GM19467 (cell line): ENCODE measurements around the gene PKNOX1.
"Not testable (repeated sequence)": the region's sequence is repeated elsewhere in the genome, so short reads cannot be mapped to it uniquely, and the experiment has no call there.

ENCODE experiments used
- ATAC-seq: cut with Tn5 transposase; IDR thresholded peaks from one replicate; pipeline ENCODE4 v1.9.1; 2021; ENCODE audit warnings: mild to moderate bottlenecking, moderate library complexity; ENCODE audit not compliant: unreplicated experiment

PKNOX1 gene

DNA sequence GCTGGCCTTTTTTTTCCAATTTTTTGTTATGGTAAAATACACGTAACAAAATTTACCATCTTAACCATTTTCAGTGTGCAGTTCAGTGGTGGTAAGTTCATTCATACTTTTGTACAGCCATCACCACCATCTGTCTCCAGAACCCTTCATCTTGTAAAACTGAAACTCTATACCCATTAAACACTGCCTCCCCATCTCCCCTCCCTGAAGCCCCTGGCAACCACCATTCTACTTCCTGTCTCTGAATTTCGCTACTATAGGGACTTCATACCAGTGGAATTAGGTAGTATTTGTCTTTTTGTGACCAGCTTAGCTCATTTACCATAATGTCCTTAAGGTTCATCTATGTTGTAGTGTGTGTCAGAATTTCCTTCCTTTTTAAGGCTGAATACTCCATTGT is 8.7 kb downstream of the PKNOX1 start:
- ATAC-seq, result no peak

DNA sequence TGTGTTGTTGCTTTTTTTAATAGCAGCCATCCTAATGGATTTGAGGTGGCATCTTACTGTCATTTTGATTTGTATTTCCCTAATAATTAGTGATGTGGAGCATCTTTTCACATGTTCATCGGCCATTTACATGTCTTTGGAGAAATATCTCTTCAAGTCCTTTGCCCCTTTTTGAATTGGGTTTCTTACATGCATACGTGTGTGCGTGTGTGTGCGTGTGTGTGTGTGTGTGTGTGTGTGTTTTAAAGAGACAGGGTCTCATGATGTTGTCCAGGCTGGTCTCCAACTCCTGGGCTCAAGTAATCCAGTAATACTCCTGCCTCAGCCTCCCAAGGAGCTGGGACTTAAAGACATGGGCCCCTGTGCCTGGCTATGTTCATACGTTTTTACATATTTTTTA is 9.5 kb downstream of the PKNOX1 start:
- no peak for ATAC-seq

DNA sequence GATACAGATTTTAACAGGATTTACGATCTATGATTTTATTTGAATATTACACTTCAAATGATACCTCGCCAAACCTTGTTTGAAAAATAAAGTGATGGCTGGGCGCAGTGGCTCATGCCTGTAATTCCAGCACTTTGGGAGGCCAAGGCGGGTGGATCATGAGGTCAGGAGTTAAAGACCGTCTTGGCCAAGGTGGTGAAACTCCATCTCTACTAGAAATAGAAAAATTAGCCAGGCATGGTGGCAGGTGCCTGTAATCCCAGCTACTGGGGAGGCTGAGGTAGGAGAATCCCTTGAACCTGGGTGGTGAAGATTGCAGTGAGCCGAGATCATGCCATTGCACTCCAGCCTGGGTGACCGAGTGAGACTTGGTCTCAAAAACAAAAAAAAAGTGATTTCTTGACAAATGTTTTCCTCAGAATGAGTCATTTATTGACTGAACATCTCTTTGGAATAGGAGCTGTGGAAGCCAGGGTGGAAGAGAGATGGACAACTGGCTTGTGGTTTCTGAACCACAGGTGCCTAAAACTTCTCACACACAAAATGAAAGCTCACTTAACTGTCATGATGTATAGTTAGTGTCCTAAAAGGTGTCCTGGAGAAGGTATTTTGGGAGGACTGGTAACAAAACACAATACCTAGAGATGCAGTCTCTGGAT is 11.9 kb downstream of the PKNOX1 start:
- ATAC-seq, result no peak

DNA sequence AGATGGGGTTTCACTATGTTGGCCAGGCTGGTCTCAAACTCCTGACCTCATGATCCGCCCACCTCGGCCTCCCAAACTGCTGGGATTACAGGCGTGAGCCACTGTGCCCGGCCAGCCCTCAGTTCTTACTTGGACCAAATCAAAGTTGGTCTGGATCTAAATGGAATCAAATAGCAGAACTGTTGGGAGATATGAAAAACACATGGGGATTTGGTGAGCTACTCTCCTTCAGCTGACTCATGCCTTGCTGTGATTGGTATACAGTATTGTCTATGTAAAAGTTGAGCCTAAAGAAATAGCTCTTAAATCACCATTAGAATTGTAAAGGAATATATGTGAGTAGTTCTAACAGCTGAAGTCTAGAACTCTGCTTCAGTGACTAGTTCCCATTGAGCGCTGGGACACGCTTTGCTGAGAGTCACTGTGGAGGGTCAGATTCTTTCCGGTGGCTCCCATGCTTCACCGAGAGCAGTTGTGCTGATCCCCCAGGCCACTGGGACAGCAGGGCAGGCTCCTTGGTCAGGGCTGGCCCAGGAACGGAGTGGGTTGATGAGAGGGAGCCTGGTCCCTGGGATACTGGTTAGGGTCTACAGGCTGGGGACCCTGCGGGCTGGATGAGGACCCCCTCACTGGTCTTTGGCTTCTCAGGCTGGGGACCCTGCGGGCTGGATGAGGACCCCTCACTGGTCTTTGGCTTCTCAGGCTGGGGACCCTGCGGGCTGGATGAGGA is 14.0 kb downstream of the PKNOX1 start:
- no peak for ATAC-seq

DNA sequence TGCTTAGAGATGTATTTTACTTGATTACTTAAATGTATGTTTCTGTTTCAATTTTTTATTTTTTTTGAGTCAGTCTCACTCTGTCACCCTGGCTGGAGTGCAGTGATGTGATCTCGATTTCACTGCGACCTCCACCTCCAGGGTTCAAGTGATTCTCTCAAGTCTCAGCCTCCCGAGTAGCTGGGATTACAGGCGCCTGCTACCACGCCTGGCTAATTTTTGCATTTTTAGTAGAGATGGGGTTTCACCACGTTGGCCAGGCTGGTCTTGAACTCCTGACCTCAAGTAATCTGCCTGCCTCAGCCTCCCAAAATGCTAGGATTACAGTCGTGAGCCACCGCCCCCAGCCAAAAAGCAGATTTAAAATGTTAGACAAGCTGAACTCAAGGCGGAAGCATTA is 15.0 kb downstream of the PKNOX1 start:
- not testable (repeated sequence) for ATAC-seq

DNA sequence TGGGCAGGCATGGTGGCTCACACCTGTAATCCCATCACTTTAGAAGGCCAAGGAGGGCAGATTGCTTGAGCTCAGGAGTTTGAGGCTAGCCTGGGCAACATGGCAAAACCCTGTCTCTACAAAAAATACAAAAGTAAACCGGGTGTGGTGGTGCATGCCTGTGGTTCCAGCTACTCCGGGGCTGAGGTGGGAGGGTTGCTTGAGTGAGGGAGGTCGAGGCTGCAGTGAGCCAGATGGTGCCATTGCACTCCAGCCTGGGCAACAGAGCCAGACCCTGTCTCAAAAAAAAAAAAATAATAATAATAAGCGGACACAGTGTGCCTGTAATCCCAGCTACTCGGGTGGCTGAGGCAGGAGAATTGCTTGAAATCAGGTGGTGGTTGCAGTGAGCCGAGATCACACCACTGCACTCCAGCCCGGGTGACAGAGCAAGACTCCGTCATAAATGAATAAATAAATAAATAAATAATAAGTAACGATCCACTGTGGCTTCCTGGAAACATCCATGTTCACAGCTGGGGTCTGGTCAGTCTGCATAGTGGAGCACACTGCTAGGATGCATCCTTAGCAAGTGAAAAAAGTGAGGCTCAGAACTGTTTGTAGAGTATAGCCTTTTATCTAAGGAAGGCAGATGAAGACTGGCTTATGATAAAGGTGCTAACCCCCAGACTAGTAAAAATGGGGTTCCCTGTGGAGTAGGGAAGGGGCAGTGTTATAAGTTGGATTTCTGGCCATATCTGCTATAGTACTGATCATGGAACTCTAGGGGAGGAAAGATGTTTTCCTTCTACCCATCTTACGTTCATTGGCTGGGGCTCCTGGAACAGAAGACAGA is 15.7 kb downstream of the PKNOX1 start:
- no peak for ATAC-seq

DNA sequence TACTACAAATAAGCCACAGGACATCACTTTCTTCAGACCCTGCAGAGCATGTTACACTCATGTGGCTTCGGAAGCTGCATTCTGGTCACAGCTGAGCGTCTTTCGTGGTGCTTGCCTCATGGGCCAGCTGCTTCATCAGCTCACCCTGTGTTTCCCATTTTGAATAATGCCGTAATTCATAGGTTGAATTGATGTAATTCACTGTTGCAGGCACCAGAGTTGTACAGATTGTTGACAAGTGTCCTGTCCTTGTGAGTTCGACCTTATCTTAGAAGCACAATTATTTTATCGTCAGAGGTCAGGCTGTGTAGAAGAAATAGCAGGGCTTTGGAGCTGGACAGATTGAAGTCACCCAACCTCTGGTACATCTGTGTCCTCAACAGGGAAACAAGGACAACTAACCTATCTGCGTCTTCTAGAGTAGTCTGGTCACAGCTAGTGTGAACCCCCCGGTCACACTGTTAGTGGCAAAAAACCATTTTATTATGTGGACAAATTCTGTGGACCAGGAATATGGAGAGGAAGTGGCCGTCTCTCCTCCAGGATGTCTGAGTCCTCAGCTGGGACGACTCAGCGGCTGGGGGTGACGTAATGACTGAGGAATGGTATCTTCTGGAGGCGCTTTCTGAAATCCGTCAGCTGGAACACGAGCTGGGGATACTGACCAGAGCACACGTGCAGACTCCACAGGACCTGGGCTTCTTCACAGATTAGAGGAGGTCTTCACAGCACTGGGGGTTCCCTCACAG is 17.8 kb downstream of the PKNOX1 start:
- ATAC-seq, result no peak

DNA sequence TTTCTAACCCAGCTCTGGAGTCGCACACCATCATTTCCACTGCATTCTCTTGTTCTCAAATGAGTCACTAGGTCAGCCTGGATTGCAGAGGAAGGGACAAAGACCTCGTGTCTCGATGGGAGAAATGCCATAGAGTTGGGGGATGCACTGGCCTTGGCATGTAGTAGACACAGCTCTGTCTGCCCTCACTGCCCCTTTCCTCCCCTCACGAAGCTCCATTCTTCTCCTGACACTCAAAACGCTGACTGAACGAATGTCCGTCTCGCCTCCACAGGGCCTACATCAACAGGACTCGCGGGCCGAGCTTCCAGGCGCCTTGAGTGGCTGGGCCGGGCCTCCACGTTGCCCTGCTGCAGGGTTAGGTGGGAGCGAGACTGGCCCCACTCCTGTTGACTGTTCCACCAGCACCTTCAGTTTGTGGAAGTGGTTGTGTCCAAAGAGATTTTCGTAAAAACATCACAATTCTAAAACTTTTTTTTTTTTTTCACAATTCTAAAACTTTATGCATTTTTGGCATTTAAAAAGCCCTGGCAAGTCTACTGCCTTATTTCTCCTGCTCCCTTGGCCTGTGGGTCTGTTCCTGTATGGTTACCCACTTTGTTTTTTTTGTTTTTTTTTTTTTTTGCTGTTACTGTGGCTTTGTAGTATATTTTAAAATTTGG is 18.8 kb downstream of the PKNOX1 start:
- ATAC-seq, result no peak

DNA sequence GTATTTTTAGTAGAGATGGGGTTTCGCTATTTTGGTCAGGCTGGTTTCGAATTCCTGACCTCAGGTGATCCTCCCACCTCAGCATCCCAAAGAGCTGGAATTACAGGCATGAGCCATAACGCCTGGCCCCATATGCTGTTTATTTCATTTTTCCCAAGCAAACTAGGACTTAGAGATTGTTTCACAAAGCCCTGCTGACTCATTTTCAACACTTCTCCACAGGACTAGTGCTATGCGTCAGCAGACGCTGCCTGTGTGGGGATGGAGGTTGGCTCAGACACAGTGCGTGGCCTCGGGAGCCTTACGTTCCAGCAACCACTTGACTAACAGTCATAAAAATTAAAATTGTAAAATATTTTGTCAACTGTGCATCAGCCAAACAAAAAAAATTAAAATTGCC is 22.7 kb downstream of the PKNOX1 start:
- ATAC-seq, result no peak

DNA sequence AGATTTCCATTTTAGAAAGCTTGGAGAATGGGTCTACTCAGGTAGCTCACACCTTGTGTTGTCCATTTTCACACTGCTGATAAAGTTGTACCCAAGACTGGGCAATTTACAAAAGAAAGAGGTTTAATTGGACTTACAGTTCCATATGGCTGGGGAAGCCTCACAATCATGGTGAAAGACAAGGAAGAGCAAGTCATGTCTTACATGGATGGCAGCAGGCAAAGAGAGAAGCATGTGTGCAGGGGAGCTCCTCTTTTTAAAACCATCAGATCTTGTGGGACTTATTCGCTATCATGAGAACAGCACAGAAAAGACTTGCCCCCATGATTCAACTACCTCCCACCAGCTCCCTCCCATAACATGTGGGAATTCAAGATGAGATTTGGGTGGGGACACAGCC is 23.6 kb downstream of the PKNOX1 start:
- not testable (repeated sequence) for ATAC-seq

DNA sequence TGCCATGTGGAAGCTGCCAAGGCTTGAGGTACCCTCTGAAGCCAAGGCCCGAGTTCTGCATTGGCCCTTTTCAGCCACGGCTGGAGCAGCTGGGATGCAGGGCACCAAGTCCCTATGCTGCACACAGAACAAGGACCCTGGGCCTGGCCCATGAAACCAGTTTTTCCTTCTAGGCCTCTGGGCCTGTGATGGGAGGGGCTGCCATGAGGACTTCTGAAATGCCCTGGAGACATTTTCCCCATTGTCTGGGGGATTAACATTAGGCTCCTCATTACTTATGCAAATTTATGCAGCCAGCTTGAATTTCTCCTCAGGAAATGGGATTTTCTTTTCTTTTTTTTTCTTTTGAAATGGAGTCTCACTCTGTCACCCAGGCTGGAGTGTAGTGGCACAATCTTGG is 24.8 kb downstream of the PKNOX1 start:
- not testable (repeated sequence) for ATAC-seq

DNA sequence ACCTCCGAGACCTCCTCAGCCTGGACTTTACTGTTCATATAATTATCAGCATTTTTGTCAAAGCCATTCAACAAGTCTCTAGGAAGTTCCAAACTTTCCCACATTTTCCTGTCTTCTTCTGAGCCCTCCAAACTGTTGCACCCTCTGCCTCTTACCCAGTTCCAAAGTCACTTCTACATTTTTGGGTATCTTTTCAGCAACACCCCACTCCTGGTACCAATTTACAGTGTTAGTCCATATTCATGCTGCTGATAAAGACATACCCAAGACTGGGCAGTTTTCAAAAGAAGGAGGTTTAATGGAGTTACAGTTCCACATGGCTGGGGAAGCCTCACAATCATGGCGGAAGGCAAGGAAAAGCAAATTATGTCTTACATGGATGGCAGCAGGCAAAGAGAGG is 25.7 kb downstream of the PKNOX1 start:
- not testable (repeated sequence) for ATAC-seq

DNA sequence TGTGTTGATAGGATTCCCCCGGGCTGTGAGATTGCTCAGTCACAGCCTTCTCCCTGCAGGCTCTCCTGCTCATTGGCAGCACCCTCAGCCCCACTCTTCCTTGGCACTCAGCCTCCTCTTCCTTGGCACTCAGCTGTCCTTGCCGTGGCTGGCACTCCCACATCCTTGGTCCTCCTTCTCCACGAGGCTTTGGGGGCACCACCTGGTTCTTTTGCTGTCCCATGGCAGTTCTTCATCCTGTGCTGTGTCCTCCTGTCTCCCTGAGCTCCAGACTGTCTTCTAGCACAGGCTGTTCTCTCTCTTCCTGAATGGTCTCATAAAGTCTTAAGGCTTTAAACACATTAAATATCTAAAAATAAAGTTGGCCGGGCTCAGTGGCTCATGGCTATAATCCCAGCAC is 27.0 kb downstream of the PKNOX1 start:
- ATAC-seq, result no peak

DNA sequence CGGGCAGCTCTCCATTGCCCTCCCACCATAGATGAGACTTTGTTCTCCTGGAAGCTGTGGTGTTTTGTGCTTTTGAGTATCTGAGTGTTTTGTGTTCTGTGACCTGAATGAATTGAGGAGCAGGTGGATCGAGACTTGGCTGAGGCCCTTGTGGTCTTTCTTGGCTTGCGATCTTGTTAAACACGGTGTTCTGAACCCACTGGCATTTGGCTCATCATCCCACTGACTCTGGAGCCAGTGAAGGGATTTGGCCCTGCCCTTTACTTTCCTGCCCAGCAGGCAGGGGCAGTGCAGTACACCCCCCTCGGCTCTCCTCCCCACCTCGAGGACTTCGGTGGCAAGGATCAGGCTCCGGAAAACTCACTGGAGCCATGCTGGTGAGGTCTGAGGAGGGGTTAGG is 30.6 kb downstream of the PKNOX1 start:
- ATAC-seq, result no peak

DNA sequence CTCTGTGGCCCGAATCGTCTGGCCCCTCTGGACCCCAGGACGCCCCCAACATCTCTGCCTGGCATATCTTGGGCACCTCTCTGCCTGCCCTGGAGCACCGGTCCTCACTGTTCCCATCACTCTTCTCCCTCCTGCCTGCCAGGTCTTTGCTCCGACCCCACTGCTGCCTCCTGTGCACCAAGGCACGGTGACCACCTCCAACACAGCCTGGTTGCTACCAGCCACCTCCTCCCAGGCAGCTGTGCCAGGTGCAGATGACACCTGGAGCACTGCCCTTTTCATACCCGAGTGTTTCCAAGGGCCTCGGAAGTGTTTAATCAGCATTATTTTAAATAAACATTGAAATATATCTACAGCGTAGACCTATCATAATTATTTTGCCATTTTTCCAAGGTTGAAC is 31.3 kb downstream of the PKNOX1 start:
- ATAC-seq, result no peak

DNA sequence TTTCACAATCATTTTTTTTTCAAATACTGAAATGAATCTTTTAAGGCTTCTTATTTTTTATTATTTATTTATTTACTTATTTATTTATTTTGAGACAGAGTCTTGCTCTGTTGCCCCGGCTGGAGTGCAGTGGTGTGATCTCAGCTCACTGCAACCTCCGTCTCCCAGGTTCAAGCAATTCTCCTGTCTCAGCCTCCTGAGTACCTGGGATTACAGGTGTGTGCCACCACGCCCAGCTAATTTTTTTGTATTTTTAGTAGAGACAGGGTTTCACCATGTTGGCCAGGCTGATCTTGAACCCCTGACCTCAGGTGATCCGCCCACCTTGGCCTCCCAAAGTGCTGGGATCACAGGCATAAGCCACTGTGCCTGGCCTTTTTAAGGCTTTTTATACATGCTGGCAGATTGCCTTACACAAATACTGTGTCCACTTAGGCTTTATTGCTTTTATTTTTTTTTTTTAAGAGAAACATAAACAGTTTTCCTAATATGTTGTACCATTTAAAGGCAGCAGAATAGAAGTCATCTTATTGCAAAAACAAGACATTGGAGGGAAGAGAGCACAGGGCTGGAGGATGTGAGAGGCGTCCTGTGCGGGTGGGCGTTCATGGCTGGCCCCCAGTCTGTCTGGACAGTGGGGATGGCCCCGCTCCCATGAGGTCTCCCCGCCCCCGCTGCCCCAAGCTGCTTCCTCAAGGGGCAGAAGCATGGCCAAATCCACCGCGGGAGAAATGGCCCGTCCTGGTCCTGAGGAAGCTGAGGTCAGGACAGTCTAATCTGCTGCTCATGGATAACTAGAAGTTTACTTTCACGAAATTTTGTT is 31.9 kb downstream of the PKNOX1 start:
- not testable (repeated sequence) for ATAC-seq

DNA sequence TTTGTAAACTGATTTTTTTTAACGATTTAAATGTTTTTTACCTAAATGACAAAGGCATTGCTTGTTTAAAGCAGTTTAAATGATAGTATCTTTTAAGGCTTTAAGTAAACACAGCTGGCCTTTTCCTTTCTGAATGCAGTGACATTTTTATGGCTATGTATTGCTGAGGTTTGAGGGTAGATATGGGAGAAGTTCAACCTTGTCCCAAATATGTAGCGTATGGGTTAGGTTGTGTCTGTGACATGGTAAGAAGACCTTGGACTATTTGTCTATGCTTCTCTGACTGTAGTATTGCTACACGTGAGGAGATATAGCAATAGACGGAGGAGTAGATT is 32.5 kb downstream of the PKNOX1 start:
- no peak for ATAC-seq

DNA sequence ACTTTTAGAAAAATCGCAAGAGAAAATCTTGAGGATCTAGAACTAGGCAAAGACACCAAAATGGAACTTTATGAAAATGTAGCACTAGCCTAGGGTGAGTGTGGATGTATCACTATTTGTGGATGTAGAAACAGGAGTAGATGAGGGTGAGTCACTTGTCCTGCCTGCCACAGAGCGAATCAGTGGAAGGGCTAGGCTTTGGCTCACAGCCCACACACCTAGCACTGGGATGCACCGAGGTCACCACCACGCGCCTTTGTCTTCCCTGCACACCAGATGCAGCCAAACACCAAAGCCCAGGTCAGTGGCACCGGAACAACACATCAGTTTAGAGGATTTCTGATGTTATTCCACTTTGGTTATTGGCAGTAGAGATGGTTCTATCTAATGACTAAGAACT is 38.2 kb downstream of the PKNOX1 start:
- ATAC-seq, result no peak

DNA sequence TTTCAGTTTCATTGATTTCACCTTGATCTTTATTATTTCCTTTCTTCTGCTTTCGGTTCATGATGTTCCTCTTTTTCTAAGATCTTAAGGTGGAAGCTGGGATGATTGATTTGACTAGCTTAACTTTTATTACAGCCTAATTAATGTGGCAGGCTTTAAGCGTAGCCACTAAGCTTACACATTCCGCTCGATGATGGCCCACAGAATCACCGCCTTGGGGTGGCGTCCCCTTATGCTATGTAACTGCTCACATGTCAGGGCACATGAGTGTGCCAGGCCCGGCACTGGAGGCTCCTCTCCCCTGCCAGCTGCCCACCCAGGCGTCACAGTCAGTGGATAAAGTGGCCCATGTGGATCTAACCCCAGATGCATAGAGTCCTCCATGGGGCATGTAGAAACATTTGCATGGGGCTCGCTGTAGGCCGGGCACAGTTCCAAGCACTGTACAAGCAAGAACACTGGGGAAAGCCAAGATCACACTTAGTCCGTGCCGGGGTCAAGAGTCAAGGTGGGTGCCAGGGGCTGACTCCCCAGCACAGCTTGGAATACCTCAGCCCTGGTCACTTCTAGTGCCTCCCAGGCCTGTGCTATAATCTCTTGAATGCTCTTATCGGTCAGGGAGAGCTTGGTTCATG is 41.7 kb downstream of the PKNOX1 start:
- no peak for ATAC-seq
